ENCODE data around the gene CCDC137. TPM values are rescaled to one million over a fixed set of nuclear protein-coding genes. Genes with fewer than 3 reads are reported as not detected.

Gene CCDC137
- total and polyA plus RNA-seq, 2 of the 13 experiments (the other 11 are each of a cell fraction or from before 2014, with no cell fraction given) = 14.6 to 39.1 TPM

DNA sequence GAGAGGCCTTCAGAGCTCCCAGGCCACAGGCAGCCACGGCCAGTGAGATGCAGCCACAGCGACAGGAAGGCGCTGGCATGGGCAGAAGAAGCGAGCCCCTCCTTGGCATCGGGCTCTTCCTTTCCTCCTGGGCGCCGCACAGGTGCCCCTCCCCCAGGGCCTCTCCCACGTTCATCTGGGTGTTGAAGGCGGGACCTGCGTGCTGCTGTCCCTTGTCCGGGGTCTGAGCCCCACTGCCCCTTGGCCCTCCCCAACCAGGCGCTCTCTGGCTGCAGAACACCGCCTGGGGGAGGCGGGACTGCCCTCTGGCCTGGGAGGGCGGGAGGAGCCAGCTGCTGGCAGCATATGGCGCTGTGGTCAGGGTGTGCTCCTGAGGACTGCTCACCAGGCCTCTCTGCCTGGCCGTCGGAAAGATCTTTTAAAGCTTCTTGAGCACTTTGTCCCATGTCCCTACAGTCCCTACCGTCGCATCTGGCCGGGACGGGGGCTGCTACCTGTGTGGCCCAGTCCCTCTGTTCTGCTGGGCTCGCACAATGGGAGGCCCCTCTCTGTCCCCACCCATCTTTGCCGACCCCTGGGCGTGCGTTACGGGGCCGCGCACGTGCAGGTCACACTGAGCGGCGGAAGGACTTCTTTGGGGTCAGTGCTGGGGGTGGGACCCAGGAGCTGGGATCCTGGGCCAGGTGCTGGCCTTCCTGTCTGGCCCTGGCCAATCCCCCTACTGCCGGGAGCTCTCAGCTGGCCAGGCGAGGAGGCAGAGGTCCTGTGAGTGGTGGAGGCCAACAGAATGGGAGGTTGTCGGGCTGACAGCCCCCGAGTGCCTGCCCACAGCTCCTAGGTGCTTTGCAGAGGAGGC is 47.2 kb downstream of the CCDC137 start (continued):
- TF ChIP-seq, protein P1, sequence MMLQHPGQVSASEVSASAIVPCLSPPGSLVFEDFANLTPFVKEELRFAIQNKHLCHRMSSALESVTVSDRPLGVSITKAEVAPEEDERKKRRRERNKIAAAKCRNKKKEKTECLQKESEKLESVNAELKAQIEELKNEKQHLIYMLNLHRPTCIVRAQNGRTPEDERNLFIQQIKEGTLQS (CRISPR knock-in tag; IDR thresholded peaks at IDR 0.05) = peak; percentile 4; the same call in 1 of the 2 replicates
- TF ChIP-seq CHCHD3 (CRISPR knock-in tag; IDR thresholded peaks at IDR 0.05) = no peak
- TF ChIP-seq MATR3 (CRISPR knock-in tag; IDR thresholded peaks at IDR 0.05) = no peak
- TF ChIP-seq NPAS2 (CRISPR knock-in tag; IDR thresholded peaks at IDR 0.05; ENCODE audit: borderline replicate concordance) = no peak
- peak; percentile 50; the same call in 1 of the 2 replicates for TF ChIP-seq EEA1 (CRISPR knock-in tag; IDR thresholded peaks at IDR 0.05; ENCODE audit: borderline replicate concordance)
- TF ChIP-seq TRIM24 (CRISPR knock-in tag; IDR thresholded peaks at IDR 0.05) = no peak
- TF ChIP-seq, protein P2, sequence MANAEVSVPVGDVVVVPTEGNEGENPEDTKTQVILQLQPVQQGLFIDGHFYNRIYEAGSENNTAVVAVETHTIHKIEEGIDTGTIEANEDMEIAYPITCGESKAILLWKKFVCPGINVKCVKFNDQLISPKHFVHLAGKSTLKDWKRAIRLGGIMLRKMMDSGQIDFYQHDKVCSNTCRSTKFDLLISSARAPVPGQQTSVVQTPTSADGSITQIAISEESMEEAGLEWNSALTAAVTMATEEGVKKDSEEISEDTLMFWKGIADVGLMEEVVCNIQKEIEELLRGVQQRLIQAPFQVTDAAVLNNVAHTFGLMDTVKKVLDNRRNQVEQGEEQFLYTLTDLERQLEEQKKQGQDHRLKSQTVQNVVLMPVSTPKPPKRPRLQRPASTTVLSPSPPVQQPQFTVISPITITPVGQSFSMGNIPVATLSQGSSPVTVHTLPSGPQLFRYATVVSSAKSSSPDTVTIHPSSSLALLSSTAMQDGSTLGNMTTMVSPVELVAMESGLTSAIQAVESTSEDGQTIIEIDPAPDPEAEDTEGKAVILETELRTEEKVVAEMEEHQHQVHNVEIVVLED (CRISPR knock-in tag; IDR thresholded peaks at IDR 0.05; ENCODE audit: borderline replicate concordance) = peak; percentile 90
- TF ChIP-seq, protein P3, sequence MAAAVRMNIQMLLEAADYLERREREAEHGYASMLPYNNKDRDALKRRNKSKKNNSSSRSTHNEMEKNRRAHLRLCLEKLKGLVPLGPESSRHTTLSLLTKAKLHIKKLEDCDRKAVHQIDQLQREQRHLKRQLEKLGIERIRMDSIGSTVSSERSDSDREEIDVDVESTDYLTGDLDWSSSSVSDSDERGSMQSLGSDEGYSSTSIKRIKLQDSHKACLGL (CRISPR knock-in tag; IDR thresholded peaks at IDR 0.05) = peak; percentile 78
- TF ChIP-seq, protein P4, sequence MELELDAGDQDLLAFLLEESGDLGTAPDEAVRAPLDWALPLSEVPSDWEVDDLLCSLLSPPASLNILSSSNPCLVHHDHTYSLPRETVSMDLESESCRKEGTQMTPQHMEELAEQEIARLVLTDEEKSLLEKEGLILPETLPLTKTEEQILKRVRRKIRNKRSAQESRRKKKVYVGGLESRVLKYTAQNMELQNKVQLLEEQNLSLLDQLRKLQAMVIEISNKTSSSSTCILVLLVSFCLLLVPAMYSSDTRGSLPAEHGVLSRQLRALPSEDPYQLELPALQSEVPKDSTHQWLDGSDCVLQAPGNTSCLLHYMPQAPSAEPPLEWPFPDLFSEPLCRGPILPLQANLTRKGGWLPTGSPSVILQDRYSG (CRISPR knock-in tag; IDR thresholded peaks at IDR 0.05) = no peak
- peak; percentile 71 for TF ChIP-seq GATAD2A (CRISPR knock-in tag; IDR thresholded peaks at IDR 0.05)
- peak; percentile 69; the same call in 1 of the 2 replicates for TF ChIP-seq REXO4 (CRISPR knock-in tag; IDR thresholded peaks at IDR 0.05; ENCODE audit: borderline replicate concordance)
- TF ChIP-seq ISX (CRISPR knock-in tag; conservative IDR thresholded peaks at IDR 0.05) = no peak
- no peak; the same call in 1 of the 2 replicates for TF ChIP-seq ZNF296 (CRISPR knock-in tag; conservative IDR thresholded peaks at IDR 0.05)
- TF ChIP-seq, protein P5, sequence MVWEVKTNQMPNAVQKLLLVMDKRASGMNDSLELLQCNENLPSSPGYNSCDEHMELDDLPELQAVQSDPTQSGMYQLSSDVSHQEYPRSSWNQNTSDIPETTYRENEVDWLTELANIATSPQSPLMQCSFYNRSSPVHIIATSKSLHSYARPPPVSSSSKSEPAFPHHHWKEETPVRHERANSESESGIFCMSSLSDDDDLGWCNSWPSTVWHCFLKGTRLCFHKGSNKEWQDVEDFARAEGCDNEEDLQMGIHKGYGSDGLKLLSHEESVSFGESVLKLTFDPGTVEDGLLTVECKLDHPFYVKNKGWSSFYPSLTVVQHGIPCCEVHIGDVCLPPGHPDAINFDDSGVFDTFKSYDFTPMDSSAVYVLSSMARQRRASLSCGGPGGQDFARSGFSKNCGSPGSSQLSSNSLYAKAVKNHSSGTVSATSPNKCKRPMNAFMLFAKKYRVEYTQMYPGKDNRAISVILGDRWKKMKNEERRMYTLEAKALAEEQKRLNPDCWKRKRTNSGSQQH (CRISPR knock-in tag; IDR thresholded peaks at IDR 0.05; ENCODE audit: low read depth) = peak; percentile 83
- peak; percentile 22 for TF ChIP-seq HMG20B (CRISPR knock-in tag; conservative IDR thresholded peaks at IDR 0.05)
- no peak for TF ChIP-seq ZNF383 (CRISPR knock-in tag; IDR thresholded peaks at IDR 0.05; ENCODE audit: borderline replicate concordance)
- TF ChIP-seq, protein P6, sequence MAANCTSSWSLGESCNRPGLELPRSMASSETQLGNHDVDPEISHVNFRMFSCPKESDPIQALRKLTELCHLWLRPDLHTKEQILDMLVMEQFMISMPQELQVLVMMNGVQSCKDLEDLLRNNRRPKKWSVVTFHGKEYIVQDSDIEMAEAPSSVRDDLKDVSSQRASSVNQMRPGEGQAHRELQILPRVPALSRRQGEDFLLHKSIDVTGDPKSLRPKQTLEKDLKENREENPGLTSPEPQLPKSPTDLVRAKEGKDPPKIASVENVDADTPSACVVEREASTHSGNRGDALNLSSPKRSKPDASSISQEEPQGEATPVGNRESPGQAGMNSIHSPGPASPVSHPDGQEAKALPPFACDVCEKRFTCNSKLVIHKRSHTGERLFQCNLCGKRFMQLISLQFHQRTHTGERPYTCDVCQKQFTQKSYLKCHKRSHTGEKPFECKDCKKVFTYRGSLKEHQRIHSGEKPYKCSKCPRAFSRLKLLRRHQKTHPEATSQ (CRISPR knock-in tag; IDR thresholded peaks at IDR 0.05; ENCODE audit: borderline replicate concordance) = peak; percentile 80; the same call in 1 of the 2 replicates
- TF ChIP-seq NBN (conservative IDR thresholded peaks at IDR 0.05) = no peak
- TF ChIP-seq, protein P7, sequence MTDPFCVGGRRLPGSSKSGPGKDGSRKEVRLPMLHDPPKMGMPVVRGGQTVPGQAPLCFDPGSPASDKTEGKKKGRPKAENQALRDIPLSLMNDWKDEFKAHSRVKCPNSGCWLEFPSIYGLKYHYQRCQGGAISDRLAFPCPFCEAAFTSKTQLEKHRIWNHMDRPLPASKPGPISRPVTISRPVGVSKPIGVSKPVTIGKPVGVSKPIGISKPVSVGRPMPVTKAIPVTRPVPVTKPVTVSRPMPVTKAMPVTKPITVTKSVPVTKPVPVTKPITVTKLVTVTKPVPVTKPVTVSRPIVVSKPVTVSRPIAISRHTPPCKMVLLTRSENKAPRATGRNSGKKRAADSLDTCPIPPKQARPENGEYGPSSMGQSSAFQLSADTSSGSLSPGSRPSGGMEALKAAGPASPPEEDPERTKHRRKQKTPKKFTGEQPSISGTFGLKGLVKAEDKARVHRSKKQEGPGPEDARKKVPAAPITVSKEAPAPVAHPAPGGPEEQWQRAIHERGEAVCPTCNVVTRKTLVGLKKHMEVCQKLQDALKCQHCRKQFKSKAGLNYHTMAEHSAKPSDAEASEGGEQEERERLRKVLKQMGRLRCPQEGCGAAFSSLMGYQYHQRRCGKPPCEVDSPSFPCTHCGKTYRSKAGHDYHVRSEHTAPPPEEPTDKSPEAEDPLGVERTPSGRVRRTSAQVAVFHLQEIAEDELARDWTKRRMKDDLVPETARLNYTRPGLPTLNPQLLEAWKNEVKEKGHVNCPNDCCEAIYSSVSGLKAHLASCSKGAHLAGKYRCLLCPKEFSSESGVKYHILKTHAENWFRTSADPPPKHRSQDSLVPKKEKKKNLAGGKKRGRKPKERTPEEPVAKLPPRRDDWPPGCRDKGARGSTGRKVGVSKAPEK (CRISPR knock-in tag; IDR thresholded peaks at IDR 0.05; ENCODE audit: borderline replicate concordance) = no peak; the same call in 1 of the 2 replicates
